GM19099 (cell line): ENCODE data around the gene OR4D10.

Experiments used
- POLR2A ChIP-seq: IDR thresholded peaks from 3 replicates; pipeline ENCODE4 v1.6.1; 2011; ENCODE audit warnings: low read depth; ENCODE audit not compliant: insufficient read length; ENCODE audit errors: extremely low read depth

Gene OR4D10

DNA sequence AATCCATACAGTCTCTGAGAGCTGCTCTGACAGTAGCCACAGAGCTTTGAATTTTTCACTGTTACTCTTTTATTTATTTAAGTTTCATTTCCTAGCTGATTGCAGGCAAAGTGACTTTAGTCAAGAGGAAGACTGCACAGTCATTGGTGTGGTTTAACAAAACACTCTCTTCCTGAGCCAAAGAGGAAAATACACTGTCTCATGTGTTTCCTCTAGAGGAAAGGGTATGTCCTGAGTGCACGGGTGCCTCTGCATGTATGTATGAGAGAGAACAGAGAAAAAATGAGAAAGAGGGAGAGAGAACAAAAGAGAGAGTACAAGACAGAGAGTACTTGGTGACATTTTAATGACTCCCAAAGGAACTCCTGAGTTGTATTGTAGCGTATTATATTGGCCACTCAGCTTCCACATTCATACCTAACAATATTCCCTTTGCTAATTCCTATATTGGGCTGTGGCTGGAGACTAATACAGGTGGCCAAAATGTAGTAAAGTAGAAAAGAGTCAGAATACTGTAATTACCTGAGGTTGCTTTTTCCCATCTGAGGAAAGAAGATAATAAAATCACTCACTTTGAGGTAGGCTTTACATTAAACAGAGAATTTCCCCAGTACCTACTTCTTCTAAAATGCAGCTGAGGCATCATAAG, 38.0 kb downstream of the OR4D10 start, which contains the start of gene OR4D9:
Gene OR4D9, plus strand, starts transcription at position 599 of the 649 bp plus-strand sequence. CDS start 3,374 bp downstream, outside the sequence.
- no peak for TF ChIP-seq POLR2A

GRCh38 chr11:59511675-59512074, 38.6 kb downstream of the OR4D10 start:
- no peak for TF ChIP-seq POLR2A

- TF ChIP-seq POLR2A, result no peak
These were observed 47.6 kb downstream of the OR4D10 start for GRCh38 chr11:59520741-59521140.

GRCh38 chr11:59523541-59523940, 50.4 kb downstream of the OR4D10 start:
- TF ChIP-seq POLR2A, result no peak

DNA sequence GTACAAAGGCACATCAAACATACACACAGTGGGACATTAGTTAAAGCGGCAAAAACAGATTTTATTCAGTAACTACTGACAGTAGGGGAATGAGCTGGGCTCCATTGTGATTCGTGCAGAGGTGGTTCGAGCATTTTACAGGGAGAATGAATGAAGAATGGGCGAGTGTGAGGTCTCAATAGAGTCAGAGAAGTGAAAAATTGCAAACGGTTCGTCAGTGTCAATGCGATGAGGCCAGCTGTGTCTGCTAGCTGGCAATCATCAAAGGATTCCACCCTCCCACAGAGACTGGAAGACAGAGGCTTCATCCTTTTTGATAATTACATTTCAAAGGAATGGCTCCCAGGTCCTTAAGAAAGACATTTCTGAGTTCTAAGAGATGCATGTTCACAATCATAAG, 55.6 kb downstream of the OR4D10 start:
- no peak for TF ChIP-seq POLR2A
